ENCODE data around the gene CACNA2D4.

CACNA2D4 gene

DNA sequence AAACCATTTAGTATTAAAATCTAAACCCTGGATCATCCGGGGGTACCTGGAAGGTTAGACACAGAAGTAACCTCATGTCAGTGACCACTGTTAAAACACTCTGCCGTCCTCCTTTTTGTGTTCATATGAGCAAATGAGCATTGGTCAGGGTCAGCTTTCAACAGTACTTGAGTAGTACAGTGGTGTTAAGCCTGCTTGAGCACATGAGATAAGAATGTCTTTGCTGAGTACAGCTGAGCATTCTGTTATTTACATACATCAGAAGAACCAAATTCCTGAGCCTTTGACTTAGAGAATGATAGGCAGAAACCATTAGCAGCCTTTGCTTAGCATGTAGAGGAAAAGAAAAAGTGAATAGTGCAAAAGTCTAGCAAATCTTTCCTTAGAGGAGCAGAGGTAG lies 136.7 kb downstream of the CACNA2D4 start:
- no peak overlapping the region for H3K4me3 ChIP-seq (ENCODE audit: low read depth, low read length)
- in situ Hi-C loops (cut with HindIII; ENCODE audit: low sequenced_read_pairs): no loop called here
- TF ChIP-seq, protein P1, sequence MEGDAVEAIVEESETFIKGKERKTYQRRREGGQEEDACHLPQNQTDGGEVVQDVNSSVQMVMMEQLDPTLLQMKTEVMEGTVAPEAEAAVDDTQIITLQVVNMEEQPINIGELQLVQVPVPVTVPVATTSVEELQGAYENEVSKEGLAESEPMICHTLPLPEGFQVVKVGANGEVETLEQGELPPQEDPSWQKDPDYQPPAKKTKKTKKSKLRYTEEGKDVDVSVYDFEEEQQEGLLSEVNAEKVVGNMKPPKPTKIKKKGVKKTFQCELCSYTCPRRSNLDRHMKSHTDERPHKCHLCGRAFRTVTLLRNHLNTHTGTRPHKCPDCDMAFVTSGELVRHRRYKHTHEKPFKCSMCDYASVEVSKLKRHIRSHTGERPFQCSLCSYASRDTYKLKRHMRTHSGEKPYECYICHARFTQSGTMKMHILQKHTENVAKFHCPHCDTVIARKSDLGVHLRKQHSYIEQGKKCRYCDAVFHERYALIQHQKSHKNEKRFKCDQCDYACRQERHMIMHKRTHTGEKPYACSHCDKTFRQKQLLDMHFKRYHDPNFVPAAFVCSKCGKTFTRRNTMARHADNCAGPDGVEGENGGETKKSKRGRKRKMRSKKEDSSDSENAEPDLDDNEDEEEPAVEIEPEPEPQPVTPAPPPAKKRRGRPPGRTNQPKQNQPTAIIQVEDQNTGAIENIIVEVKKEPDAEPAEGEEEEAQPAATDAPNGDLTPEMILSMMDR (IDR thresholded peaks at IDR 0.05; ENCODE audit: low read depth, low read length): no peak
- DNase-seq (ENCODE audit: low read depth, low spot score): peak; percentile 47

DNA sequence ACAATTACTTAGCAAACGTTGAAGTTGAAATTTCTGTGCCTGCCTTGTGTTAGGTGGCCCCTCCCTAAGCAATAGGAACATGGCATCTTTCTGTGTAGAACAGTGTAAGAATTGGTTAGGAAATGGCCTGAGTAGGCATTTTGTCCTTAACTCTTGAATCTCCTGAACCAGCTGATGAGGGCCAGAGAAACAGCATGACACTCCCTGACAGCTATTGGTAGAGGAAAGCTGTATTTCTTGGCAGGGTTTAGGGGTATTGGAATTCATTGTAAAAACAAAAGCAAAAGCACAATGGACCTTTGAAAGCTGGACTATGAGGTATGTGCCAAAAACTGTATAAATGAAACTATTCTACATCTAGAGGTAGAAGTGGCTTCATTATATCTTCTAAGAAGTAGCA lies 138.7 kb downstream of the CACNA2D4 start:
- no peak overlapping the region for H3K4me3 ChIP-seq (ENCODE audit: low read depth, low read length)
- TF ChIP-seq, protein P1 (IDR thresholded peaks at IDR 0.05; ENCODE audit: low read depth, low read length): no peak
- in situ Hi-C loops (cut with HindIII; ENCODE audit: low sequenced_read_pairs): no loop called here
- DNase-seq (ENCODE audit: low read depth, low spot score): peak; percentile 88

DNA sequence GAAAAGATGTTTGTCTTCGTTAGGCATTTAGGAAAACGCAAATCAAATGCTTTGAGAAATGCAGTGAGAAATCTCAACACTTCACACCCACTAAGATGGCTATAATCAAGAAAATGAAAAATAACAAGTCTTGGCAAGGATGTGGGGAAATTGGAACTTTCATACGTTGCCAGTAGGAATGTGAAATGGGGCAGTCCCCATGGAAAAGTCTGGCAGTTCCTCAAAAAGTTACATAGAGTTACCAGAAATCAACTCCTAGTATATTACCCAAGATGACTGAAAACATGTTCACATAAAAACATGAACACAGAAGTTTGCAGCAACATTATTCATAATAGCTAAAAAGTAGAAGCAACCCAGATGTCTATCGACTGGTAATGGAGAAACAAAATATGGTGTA lies 139.5 kb downstream of the CACNA2D4 start:
- TF ChIP-seq, protein P1 (IDR thresholded peaks at IDR 0.05; ENCODE audit: low read depth, low read length): no peak
- DNase-seq (ENCODE audit: low read depth, low spot score): no peak
- in situ Hi-C loops (cut with HindIII; ENCODE audit: low sequenced_read_pairs): no loop called here
- no peak overlapping the region for H3K4me3 ChIP-seq (ENCODE audit: low read depth, low read length)

DNA sequence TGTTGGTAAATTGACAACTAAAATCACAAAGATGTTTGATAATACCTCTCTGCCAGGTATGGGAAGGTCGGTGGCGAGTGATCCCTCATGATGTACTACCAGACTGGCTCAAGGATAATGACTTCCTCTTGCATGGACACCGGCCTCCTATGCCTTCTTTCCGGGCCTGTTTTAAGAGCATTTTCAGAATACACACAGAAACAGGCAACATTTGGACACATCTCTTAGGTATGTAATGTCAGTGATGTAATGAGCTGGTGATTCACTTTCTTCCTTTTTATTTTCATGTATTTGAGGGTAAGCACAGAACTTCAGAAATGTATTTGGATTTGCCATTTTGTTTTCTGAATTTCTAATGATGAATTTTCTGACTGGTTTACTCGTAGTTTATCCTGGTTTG lies 140.7 kb downstream of the CACNA2D4 start:
- peak; percentile 82 for DNase-seq (ENCODE audit: low read depth, low spot score)
- in situ Hi-C loops (cut with HindIII; ENCODE audit: low sequenced_read_pairs): no loop called here
- H3K4me3 ChIP-seq (ENCODE audit: low read depth, low read length): no peak overlapping the region
- TF ChIP-seq, protein P1 (IDR thresholded peaks at IDR 0.05; ENCODE audit: low read depth, low read length): no peak

DNA sequence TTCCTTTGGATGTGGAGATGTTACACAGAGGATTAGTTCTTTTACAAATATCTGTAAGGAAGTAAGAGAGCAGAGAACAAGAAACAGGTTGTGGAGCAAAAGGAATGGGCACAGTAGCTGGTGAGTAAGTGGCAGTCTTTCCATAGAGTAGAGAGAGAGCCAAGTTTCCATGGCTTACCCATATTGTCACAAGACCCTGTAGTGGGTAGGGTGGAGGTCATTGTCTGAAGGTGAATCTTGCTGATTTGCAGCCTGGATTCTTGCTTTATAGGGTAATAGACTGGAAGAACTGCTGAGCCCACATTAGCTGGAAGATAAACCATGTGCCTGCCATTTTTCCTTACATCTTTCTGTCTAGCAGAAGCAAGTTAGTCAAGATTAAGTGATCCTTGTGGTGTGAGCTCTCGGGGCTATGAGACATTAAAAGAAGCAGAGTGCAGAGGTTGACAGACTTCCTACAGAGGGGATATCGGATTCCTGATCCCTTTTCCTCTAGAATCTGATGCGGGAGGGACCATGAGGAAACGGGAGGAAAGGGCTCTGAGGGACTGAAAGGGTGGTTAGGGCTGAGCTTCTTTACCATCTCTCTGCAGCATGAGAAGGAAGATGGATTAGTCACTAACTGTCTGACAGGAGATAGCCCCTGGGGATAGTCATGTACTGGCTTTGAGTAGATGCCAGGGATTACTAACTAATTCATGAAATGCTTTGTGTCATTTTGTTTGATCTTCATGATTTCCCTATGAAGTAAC lies 142.1 kb downstream of the CACNA2D4 start:
- DNase-seq (ENCODE audit: low read depth, low spot score): peak; percentile 66
- in situ Hi-C loops (cut with HindIII; ENCODE audit: low sequenced_read_pairs): no loop called here
- H3K4me3 ChIP-seq (ENCODE audit: low read depth, low read length): no peak overlapping the region
- TF ChIP-seq, protein P1 (IDR thresholded peaks at IDR 0.05; ENCODE audit: low read depth, low read length): no peak

DNA sequence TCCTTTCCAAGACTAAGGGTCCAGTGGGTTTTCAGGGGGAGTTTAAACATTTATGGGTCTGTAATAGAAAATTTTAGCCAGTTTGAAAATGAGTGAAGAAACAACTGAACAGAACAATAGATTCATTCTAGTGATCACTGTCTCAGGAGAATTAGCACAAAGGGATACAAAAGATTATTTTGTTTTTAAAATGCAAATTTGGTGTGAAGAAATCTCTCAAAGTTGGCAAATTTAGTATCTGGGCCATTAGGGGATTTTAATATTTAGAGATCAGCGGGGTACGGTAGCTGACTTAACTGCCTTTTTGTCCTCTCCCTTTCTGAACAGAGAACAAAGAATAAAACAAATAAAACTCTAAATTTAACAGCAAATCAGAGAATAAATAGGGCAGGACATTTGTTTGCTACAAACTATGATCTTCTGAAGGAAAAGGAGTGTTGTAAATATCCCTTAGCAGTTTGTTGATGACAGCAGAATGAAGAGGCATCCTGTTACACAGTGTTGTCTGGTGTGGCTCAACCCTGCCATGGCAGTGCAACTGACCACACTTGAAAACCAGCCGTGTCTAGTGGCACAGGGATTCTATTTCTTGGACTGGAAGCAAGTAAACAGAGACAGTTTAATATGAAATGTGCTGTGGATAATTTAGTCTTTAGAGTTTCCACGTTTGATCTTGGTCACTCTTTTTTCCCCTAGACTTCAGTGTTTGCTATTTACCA lies 144.4 kb downstream of the CACNA2D4 start:
- TF ChIP-seq, protein P1 (IDR thresholded peaks at IDR 0.05; ENCODE audit: low read depth, low read length): no peak
- no peak overlapping the region for H3K4me3 ChIP-seq (ENCODE audit: low read depth, low read length)
- in situ Hi-C loops (cut with HindIII; ENCODE audit: low sequenced_read_pairs): no loop called here
- DNase-seq (ENCODE audit: low read depth, low spot score): peak; percentile 15

Measured in astrocyte of the spinal cord (primary cell).